GM10248 (cell line): ENCODE measurements around the gene SV2B.
A peak's percentile ranks its signal among the peaks of the same experiment; 100 is the strongest.

Source experiments
- CTCF ChIA-PET: fragments of 300-600 bp; sonication (Branson Sonifier 250); formaldehyde crosslinking; extraction: SDS; loops from one replicate; lab custom pipeline; 2021; ENCODE audit warnings: antibody characterized with exemption; lab: Yijun Ruan, JAX
- POLR2A ChIA-PET: fragments of 350-650 bp; sonication (Branson Sonifier 250); formaldehyde crosslinking; extraction: SDS; loops from one replicate; lab custom pipeline; 2020; ENCODE audit warnings: antibody characterized with exemption; lab: Yijun Ruan, JAX
- DNase-seq: peaks from one replicate; pipeline ENCODE4 v3.0.0; 2012; ENCODE audit errors: extremely low spot score
- TF ChIP-seq, protein P1 (sequence below): IDR thresholded peaks from 2 replicates; pipeline ENCODE4 v1.5.1; 2012; ENCODE audit warnings: mild to moderate bottlenecking, low read depth; ENCODE audit errors: extremely low read depth, missing control alignments, control extremely low read depth

SV2B gene

DNA sequence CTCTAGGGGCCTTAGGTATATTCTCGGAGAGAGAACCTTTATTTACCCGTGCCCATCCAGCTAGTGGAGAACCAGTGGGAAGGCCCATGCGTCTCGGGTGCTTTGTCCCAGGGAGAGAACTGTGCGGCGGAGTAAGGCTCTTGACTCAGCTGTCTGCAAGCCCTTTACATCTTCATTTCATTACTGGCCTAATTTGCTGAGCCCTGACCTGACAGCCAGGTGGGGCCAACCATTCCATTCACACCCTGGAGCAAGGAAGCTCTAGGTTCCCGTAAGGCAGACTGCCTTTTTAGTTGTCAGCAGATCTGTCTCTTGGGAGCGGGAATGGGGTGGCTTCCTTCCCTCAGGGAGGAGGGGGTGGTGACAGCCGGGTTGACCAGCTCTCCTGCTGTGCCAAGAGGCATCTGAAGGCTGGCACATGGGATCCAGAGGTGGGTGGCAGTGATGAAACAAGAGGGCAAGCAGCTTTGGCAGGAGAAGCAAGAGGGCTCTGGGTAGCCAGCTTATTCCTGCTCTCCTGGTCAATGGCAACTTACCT is 36.4 kb downstream of the SV2B start:
- ChIA-PET CTCF (interaction anchor here (0.8 to 2.3 kb wide), 5 partner anchors 9 to 81 kb away, joined by 3 to 8 read pairs (median 4); no protein-coding TSS in a partner anchor), POLR2A (interaction anchor here (1.4 kb wide), 1 partner anchor 27 kb away, joined by 3 read pairs; no protein-coding TSS in a partner anchor)
- DNase-seq = no peak
- TF ChIP-seq, protein P1, sequence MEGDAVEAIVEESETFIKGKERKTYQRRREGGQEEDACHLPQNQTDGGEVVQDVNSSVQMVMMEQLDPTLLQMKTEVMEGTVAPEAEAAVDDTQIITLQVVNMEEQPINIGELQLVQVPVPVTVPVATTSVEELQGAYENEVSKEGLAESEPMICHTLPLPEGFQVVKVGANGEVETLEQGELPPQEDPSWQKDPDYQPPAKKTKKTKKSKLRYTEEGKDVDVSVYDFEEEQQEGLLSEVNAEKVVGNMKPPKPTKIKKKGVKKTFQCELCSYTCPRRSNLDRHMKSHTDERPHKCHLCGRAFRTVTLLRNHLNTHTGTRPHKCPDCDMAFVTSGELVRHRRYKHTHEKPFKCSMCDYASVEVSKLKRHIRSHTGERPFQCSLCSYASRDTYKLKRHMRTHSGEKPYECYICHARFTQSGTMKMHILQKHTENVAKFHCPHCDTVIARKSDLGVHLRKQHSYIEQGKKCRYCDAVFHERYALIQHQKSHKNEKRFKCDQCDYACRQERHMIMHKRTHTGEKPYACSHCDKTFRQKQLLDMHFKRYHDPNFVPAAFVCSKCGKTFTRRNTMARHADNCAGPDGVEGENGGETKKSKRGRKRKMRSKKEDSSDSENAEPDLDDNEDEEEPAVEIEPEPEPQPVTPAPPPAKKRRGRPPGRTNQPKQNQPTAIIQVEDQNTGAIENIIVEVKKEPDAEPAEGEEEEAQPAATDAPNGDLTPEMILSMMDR = no peak

DNA sequence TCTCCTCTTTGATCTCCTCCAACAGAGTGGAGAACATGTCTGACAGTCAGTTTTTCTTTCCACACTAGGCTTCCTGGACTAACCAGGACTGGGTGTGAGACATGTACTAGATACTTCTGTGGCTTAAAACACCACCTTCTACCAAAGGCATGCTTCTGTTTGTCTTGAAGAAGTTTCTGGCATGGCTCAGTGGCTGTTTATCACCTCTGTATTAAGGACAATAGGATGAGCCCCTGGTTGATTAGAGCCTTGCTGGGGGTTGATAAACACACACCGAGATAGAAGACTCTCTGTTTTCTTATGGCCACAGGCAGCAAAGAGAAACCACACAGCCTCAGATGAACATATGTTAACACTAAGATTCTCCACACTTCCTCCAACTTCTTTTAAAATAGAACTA is 40.5 kb downstream of the SV2B start:
- TF ChIP-seq, protein P1 = no peak
- POLR2A ChIA-PET = interaction anchor here (0.6 kb wide), 1 partner anchor 25 kb away, joined by 3 read pairs; no protein-coding TSS in a partner anchor

DNA sequence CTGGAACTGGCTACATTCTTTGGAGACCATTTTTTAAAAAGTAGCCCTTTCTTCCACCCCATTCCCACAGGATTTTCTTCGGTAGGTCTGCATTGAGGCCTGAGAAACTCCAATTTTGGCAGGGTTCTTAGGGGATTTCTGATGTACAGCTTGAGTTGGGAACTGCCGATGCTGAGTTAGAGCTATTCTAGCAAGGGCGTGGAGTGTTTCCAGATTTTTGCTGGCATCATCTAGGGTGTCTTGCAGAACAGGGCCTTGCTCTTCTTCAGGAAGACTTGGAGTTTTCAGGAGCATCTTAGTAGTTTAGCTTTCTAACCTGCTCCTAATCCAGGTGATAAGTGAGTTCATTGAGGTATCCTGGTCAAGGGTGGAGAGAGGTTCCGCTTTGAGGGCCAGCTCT is 41.0 kb downstream of the SV2B start:
- CTCF ChIA-PET = interaction anchor here (0.6 to 4.7 kb wide), 17 partner anchors 11 to 183 kb away, joined by 3 to 31 read pairs (median 5); no protein-coding TSS in a partner anchor
- TF ChIP-seq, protein P1 = no peak
- DNase-seq = no peak
- POLR2A ChIA-PET = interaction anchor here (0.6 kb wide), 1 partner anchor 25 kb away, joined by 3 read pairs; no protein-coding TSS in a partner anchor

More for the DNA sequence above, 40.5 kb downstream of the SV2B start:
- no peak for DNase-seq
- CTCF ChIA-PET = interaction anchor here (1.1 to 4.7 kb wide), 17 partner anchors 11 to 107 kb away, joined by 3 to 31 read pairs (median 6); no protein-coding TSS in a partner anchor

DNA sequence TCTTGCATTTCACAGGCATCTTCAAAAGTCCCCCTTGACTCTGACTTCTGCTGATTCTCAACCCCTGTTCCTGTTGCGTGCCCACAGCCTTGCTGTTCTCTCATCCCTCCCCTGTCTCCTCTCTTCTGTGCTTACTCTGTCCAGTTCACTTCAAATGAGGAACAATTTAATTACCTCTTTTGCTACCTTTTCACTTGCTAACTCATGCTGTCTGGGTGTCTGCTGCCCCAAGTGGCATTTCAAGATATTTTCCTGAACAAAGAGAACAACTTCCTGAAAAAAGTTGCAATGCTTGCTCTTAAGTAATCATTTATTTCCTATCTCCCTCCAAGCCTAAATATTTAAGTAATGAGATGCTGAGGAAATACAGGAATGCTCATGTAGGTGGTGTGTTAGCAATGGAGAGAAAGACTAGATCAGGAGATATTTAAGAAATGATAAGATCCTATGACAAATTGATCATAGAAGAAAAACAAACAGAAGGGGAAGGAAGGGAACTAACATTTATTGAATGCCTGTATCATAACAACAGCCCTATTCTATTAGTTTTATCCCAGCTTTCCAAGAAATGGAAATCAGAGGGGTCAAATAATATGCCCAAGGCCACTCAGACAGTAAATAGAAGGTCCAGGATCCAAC is 42.2 kb downstream of the SV2B start:
- POLR2A ChIA-PET = no interaction called here
- peak; percentile 26 for DNase-seq
- TF ChIP-seq, protein P1 = peak; percentile 63
- CTCF ChIA-PET = interaction anchor here (1.0 to 4.7 kb wide), 13 partner anchors 9 to 185 kb away, joined by 3 to 31 read pairs (median 7); no protein-coding TSS in a partner anchor

DNA sequence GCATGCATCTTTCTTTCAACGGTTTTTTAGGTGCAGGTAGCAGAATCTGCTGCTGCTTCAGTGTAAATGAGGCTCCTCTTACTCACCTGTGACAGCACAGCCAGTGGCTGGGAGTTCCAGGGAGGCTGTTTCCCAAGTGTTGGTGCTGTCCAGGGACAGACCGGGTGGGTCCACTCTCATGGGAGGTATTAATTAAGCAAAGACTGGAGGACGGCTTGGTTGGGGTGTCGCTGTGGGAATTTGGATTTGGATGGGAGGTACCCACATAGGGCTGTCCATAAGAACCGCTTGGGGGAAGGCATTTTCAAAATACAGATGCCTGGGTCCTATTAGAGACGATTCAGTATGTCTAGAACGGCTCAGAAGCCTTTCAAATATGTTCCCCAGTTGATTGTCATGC is 42.9 kb downstream of the SV2B start:
- POLR2A ChIA-PET = no interaction called here
- TF ChIP-seq, protein P1 = no peak
- no peak for DNase-seq
- CTCF ChIA-PET = interaction anchor here (2.1 to 4.7 kb wide), 3 partner anchors 9 to 35 kb away, joined by 9 to 28 read pairs (median 22); no protein-coding TSS in a partner anchor

DNA sequence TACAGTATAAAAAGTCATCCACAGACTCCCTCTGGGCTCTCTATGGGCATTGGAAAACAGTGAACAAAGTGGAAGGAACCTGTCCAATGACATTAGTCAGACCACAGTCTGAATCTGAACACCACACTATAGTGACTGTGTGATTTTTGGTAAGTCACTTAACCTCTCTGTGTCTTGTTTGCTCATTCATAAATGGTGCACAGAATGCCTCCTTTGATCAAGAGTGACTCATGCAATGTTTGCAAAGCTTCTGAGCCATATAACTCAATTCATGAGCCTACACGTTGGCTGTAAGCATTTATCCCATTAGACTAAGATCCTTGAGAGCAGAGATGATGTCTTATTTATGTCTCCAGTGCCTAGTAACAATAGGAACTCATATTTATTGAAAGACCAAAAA is 46.7 kb downstream of the SV2B start:
- no peak for DNase-seq
- POLR2A ChIA-PET = no interaction called here
- TF ChIP-seq, protein P1 = no peak
- CTCF ChIA-PET = no interaction called here
